GM18868 (cell line): Measurements from ENCODE around the gene COL26A1.
"Not testable (repeated sequence)": the region's sequence is repeated elsewhere in the genome, so short reads cannot be mapped to it uniquely, and the experiment has no call there.

Source experiments
- ATAC-seq: cut with Tn5 transposase; IDR thresholded peaks from one replicate; pipeline ENCODE4 v1.9.1; 2021; ENCODE audit warnings: mild to moderate bottlenecking, moderate library complexity; ENCODE audit not compliant: unreplicated experiment

COL26A1 gene

GRCh38 chr7:101490439-101490838, 127.8 kb downstream of the COL26A1 start:
- ATAC-seq = not testable (repeated sequence)

DNA sequence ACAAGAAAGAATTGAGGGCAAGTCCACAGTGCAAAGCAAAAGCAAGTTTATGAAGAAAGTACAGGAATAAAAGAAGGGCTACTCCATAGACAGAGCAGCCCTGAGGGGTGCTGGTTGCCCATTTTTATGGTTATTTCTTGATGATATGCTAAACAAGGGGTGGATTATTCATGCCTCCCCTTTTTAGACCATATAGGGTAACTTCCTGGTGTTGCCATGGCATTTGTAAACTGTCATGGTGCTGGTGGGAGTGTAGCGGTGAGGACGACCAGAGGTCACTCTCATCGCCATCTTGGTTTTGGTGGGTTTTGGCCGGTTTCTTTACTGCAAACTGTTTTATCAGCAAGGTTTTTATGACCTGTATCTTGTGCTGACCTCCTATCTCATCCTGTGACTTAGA, 128.8 kb downstream of the COL26A1 start:
- not testable (repeated sequence) for ATAC-seq

DNA sequence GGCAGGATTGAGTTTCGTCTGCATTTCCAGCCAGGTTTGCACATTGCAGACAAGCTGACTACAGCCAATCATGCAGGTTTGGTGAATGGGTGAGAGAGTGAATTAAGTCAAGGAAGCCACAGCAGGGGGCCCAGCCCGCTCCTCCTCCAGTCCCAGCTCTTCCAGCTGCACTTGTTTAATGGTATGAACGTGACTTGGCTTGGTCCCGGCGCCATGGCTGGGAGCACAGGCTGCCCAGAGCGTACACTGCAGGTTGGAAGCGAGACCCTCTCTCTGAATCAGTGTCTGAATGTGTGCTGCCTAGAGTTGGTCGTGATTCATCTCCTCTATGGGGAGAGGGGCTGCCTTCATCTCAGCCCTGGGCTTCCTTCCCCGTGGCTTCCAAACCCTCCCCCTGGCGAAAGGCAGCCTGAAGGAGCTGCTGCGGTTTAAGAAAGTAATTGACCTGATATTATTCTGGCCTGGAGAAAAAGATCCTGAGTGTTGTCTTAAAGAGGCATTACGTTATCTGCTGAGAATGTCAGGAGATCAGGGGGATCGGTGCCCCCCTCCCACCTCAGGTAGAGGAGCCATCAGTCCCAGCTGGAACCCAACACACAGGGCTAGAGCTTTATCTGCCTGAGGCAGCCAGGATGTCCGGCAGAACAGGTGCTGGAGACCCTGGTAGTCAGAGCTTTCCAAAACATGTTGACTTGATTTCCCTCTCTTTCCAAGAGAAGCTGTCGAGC, 132.1 kb downstream of the COL26A1 start:
- no peak for ATAC-seq

GRCh38 chr7:101496017-101496416, 133.3 kb downstream of the COL26A1 start:
- ATAC-seq = no peak

DNA sequence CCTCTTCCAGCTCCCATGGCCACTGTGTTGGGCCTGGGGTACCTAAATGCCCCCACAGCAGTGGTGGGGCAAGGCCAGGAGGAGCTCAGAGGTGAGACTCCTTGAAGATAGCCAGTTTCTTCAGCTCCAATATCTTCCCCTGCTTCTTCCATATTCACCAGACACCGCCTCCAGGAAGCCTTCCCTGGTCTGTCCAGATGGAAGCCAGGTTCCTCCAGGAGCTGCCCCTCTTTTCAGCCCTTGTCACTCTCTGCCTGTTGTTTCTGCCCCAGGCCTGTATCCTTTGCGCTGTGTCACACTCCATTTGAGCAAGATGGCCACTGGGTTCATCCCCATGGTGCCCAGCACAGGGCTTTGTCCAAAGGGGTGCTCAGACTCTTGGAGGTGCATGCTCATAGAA, 138.7 kb downstream of the COL26A1 start:
- ATAC-seq = no peak

- no peak for ATAC-seq
Observed at GRCh38 chr7:101502466-101503098, 139.9 kb downstream of the COL26A1 start.

- not testable (repeated sequence) for ATAC-seq
Observed at GRCh38 chr7:101505510-101505909, 142.8 kb downstream of the COL26A1 start.

DNA sequence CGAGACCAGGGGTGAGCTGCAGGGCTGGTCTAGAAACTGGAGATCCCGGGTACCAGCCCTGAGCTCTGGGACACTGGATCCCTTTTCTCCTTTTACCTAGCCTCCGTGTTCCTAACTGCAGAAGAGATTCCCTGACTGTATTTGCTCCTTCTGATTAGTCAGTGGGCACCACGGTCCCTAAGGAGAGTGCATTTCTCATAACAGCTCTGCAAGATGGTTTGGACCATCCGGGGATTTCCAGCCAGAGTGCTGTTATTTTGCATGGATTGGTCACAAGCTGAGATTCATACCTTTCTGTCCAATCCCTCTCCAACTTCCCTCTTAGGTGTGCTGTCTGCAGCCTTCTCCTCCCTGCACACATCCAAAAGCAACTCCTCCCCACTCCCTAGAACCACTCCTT, 143.9 kb downstream of the COL26A1 start:
- no peak for ATAC-seq

DNA sequence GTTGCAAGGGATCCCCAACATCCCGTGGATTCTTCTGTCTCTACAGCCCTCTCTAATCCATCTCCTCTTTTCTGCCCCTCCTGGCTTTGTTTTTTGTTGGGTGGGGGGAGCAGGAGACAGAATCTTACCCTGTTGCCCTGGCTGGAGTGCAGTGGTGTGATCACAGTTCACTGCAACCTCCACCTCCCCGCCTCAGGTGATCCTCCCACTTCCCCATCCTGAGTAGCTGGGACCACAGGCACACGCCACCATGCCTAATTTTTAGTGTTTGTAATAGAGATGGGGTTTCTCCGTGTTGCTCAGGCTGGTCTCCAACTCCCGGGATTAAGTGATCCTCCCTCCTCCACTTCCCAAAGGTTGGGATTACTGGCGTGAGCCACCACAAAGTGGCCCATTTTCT, 144.7 kb downstream of the COL26A1 start:
- no peak for ATAC-seq

GRCh38 chr7:101507791-101508252, 145.1 kb downstream of the COL26A1 start:
- ATAC-seq = no peak

GRCh38 chr7:101510297-101510696, 147.6 kb downstream of the COL26A1 start:
- no peak for ATAC-seq

DNA sequence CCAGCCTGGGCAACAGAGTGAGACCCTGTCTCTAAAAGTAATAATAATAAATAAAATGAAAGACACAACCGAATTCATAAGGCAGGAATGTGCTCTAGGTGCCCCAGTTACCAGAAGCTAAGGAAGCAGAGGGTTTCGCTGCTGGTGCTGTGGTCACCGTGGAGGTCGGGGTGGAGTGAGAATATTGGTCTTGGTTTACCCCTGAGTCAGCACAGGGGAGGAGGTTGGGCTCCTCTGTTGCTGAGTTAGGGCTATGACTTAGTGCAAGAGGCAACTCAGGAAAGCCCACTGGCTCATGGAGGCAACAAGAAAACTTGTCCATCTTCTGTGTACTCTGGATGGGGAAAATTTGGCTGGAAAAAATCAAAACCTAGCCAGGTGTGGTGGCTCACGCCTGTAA, 149.3 kb downstream of the COL26A1 start:
- no peak for ATAC-seq

DNA sequence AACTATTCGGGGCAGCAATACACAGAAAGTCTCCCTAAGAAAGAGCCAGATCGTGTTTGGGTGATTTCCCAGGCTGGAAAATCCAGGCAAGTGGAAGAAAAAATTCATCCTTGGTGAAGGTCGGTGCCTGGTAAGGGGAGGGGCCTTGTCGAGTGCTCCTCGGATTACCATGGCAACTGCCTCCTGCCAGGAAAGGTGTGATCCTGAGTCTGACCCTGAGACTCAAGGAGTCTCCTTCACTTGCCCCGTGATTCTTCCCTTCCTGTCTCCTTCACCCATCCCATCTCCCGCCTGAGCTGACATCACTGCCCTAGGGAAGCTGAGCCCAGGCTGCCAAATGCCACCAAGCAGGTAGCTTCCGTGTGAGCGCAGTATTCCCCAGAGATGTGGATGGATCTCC, 154.2 kb downstream of the COL26A1 start:
- no peak for ATAC-seq

GRCh38 chr7:101517304-101517703, 154.6 kb downstream of the COL26A1 start:
- ATAC-seq = no peak

DNA sequence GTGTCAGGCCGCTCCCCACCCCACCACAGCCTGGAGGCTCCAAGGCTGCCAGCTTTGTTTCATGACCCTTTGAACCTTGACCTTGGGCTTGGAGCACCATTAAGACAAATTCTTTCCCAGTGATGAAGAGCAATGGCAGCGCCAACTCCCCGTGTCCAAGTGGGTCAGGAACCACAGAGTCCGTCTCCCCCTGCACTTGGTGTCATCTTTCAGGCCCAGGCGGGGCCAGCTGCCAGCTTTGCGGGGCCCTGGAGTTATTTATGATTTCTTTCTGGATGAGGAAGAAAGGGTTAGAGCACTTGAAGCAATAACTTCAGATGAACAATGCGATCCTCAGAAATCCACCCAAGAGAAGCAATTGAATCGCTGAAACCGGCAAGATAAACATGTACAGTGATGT, 155.7 kb downstream of the COL26A1 start:
- no peak for ATAC-seq

GRCh38 chr7:101519324-101520023, 156.8 kb downstream of the COL26A1 start:
- no peak for ATAC-seq

DNA sequence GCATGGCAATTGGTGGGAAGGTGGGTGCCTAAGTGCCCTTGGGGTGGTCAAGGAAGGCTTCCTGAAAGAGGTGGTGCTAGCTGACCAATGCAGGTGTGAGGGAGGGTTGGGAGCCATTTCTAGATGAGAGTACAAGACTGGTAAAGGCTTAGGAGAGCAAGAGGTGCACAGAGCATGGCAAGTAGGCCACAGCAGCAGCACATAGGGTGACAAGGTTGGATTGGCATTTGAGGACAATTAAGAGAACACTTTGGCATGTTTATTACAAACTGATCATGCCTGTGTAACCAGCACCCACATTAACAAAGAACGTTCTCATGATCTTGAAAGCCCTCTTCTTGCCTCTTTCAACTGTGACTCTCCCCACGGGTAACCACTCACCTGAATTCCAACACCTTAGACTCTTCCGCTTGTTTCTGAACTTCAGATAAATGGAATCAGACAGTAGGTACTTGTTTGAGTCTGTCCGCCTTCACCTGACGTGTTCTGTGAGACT, 158.8 kb downstream of the COL26A1 start:
- no peak for ATAC-seq

GRCh38 chr7:101522021-101522420, 159.3 kb downstream of the COL26A1 start:
- no peak for ATAC-seq

DNA sequence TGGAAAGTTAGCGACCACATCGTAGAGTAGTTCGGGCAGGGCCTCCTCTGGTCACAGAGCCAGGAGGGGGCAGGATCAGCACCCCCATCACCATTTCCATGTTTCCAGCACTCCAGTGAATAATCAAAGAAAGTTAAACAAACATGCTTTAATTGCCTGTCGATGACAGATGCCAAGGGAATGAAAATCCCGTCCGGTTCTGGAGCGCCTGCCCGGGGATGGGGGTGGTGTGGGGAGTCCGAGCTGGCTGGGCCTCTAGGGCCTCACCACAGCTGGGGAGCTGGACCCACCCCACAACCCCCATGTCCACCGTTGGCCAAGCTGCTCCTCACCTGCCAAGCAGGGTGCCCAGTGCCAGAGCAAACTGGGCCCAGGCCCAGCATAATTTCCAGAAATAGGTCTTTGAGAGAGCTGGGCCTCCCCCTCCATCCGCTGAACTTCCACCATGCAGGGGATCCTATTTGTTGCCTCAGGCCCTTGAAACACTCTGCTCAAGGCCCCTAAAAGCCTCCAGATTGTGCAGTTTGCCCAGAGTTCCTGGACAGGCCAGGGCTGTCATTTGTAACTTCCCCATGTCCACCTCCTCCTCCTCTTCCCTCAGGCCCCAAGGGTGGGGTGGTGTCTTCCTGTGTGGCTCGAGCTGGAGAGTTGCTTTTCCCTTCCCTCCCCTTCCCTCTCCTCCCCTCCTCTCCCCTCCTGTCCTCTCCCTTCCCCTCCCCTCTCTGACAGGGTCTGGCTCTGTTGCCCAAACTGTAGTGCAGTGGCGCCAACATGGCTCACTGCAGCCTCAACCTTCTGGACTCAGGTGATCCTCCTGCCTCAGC, 165.4 kb downstream of the COL26A1 start:
- no peak for ATAC-seq

DNA sequence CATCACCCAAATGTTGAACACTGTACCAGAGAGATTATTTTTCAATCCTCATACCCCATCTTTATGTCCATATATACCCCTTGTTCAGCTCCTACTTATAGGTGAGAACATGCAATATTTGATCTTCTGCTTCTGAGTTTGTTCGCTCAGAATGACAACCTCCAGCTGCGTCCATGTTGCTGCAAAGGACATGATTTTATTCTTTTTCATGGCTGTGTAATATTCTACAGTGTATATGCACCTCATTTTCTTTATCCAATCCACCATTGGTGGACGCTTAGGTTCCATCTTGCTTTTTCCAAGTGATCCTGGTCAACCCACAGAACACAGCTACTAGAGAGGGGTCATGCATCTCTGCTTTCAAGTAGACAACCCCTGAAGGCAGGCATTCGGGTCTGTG, 166.9 kb downstream of the COL26A1 start:
- no peak for ATAC-seq
